C4-2B (cell line): Measurements from ENCODE around the gene CRISPLD2.

ENCODE experiments used
- CTCF ChIP-seq: fragments of 450-650 bp; conservative IDR thresholded peaks from 2 replicates; pipeline ENCODE4 v1.5.1; 2017; ENCODE audit warnings: mild to moderate bottlenecking
- ZFX ChIP-seq: fragments of 450-650 bp; IDR thresholded peaks from 2 replicates; pipeline ENCODE4 v1.6.1; 2017

DNA sequence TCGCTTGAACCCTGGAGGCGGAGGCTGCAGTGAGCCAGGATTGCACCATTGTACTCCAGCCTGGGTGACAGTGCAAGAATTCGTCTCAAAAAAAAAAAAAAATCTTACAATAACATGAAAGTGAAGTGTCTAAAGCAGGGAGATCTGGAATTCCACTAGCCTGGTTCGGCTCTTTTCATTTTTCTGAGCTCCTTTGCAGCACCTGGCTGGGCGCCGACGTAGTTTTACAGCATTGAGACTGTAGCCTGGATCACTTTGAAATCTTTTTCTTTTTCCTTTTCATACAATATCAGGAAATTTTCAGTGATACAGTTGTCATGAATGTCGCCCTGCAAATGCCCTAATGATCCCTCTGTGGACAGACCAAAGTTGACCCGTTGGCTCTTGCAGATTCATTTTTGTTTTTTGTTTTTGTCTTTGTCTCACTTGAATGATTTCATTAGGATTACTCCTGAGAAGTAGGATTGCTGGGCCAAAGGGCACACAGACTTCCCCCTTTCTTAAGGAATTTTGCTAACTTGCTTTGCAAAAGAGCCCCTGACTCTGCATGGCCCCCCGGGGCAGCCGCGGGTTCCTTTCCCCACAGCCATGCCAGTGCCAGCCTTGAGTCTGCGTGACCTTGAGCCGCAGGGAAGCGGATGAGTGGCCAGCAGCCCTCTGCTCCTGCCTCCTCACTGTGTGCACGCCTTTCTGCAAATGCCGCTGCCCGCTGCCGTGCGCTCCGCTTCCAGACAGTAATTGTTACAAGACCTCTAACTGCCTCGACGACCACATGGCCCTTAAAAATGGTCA, 28.0 kb downstream of the CRISPLD2 start:
- TF ChIP-seq CTCF, result no peak
- TF ChIP-seq ZFX, result no peak
